ENCODE measurements around the gene KSR1.
"Not testable (repeated sequence)": the region's sequence is repeated elsewhere in the genome, so short reads cannot be mapped to it uniquely, and the experiment has no call there.

KSR1 gene

DNA sequence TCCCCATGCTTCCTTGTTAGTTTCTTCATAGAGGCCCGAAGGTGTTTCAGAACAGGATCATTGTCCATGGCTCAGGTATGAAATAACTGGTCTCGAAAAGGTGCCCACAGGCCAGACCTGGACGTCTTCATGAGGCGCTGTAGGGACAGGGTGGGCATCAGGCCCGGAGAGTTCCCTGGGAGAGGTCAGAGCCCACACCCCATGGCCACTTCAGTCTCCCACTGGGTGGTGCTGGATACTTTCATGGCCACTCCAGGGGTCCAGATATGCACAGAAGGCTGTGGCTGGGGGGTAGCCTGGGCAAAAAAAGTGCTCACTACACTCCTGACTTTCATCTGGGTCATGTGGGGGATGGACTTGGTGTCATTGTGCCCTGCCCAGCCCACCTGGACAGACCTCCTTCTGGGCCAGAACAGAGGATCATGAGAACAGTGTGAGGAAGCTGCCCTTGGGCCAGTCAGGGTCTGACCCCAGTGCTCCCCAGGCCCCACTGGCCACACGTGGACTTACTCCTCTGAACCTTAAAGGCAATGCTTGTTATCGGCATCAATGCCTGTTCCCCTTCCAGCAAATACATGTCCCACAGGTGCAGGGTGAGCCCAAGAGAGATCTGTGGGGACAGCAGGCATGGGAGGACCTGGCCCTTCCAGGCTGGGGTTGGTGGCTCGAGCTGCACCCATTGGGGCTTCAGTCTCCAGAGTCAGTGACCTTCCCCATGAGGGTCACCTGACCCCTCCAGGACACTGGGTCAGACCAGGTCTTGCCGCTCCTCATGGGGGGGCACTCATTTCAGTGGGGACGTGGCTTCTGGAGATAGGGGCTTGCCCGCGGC, 211.6 kb downstream of the KSR1 start:
- FAIRE-seq = no peak

DNA sequence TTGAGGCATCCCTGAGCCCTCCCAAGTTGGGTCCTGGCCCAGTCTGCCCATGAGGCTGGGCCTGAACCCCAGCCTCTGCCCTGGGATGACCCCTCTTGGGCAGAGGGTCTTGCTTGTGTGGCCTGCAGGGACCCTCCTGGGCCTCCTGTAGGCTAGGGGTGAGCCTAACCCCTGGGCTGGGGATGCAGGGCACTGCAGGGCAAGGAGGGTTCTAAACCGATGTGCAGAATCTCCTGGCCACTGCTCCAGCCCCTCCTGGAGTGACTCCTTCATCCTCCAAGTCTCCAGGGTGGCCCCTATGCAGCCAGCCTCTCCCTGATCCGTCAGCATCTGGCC, 212.2 kb downstream of the KSR1 start:
- no peak for FAIRE-seq

DNA sequence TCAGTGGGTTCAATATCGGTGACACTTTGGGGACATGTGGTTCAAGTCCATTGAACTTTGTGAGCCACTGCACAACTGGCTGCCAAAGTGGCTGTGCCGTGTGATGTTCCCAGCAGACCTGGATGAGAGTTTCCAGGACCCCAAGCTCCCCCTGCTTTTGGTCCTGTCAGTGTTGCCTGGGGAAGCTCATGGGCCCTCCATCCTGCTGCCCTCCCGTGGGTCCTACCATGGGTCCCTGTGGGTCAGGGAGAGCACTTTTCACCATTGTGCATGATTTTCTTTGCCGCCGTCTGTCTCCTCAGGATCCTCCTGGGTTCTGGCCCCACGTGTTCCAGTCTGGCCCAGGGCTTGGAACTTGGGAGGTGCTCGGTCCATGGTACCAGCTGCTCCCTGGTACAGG, 212.9 kb downstream of the KSR1 start:
- FAIRE-seq = no peak

DNA sequence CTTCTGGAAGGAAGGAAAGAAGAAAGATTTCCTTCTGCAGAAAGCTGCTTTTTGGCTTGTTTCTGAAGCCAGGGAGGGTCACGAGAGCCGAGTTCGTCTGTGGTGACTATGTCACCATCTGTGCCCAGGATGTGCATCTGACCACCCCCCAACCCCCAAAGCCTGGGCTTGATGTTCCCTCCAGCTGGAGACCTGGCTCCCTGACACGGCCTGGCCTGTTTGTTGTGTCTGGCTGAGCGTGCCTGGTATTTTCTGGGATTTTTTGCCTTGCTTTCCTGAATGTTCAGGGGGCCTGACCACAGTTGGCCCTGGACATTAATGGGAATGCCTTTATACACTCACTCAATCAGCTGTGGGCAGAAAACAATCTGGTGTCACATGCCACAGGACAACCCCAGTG, 213.6 kb downstream of the KSR1 start:
- FAIRE-seq = no peak

DNA sequence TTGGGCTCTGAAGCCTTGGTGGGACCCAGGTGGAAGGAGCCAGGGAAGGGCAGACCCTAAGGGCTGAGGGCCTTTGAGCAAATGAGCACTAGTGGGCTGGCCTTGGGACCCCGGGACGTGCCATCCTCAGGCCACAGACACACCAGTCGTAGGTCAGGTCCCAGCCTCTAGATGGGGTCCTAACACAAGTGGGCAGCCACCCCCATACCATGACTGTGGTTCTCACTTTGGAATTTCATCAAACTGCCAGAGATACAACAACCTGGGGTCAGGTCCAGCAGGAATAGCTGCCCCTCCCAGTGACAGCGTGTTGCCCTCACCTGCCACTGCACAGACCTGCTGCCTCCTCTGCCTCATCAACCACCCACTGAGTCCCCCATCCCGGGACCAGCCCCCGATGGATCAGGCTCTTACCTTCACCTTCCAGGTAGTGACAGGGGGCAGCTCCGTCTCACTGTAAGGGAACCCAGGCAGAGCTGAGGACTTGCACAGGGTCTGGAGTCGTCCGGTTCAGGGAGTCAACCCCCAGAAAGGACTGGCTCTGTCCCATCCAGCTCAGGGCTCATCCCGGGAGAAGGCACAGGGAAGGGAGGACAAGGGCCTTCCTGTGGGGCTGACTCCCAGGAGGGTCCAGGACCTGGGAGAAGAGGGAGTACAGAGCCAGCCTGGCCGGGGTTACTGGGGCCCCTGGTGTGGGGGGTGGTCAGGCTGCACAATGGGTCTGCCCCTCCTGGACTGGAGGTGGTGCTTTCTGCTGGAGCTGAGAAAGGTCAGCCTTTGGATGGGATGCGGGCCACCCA, 214.7 kb downstream of the KSR1 start:
- no peak for FAIRE-seq

DNA sequence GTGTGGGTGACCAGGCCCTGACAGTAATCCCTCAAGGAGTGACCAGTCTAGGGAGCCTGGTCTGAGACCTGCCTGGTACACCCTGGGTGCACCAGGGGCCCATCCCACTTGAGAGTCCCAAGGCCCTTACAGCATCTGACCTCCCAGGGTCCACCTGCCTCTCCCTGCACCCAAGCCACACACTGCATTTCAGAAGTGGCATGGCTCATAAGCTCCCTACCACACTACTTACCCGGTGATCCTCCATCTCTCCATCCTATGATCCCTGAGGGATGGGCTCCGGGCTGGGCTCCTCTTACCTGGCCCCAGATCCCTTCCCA, 215.3 kb downstream of the KSR1 start:
- no peak for FAIRE-seq

DNA sequence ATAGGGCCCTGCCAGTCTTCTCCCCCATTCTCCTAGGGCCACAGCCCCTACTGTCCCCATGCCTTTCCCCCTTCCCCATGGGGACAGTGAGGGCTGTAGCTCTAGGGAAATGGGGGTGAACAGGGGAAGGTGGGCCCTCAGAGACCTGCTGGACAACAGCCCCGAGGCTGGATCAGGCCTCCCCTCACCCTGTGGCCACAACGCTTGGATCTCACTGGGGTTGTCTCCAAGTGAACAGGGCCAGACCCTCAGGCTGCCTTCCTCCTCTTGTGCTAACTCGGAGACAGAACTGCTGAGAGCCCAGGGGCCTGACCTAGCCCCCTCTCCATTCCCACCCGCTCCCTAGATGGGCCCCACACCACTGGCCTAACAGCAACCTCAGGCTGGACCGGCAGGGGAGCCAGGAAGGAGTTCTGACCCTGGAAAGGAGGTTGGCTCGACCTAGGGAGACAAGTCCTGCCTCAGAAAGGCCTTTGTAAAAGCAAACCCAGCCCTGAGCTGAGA, 215.8 kb downstream of the KSR1 start:
- FAIRE-seq = not testable (repeated sequence)

DNA sequence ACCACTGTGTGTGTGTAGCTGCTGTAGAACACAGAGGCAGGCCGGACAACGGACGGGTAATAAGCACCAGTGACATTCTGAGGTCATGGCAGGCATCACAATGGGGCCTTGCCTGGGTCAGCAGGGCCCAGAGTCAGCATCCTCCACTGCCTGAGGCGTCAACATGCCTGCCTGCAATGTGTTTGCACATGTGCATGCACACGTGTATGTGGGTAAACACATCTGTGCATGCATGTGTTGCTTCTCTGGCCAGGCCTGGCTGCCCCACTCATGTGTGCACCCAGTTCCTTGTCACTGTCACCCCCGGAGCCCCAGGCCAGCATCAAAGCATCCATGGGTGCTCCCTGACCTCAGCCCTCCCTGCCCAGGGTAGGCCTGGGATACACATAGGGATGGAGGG, 218.1 kb downstream of the KSR1 start:
- no peak for FAIRE-seq

Measured in colon (tissue), 2 donors.